ENCODE results near the gene HDAC1.
"Not testable (repeated sequence)": the region's sequence is repeated elsewhere in the genome, so short reads cannot be mapped to it uniquely, and the experiment has no call there.

Gene HDAC1

DNA sequence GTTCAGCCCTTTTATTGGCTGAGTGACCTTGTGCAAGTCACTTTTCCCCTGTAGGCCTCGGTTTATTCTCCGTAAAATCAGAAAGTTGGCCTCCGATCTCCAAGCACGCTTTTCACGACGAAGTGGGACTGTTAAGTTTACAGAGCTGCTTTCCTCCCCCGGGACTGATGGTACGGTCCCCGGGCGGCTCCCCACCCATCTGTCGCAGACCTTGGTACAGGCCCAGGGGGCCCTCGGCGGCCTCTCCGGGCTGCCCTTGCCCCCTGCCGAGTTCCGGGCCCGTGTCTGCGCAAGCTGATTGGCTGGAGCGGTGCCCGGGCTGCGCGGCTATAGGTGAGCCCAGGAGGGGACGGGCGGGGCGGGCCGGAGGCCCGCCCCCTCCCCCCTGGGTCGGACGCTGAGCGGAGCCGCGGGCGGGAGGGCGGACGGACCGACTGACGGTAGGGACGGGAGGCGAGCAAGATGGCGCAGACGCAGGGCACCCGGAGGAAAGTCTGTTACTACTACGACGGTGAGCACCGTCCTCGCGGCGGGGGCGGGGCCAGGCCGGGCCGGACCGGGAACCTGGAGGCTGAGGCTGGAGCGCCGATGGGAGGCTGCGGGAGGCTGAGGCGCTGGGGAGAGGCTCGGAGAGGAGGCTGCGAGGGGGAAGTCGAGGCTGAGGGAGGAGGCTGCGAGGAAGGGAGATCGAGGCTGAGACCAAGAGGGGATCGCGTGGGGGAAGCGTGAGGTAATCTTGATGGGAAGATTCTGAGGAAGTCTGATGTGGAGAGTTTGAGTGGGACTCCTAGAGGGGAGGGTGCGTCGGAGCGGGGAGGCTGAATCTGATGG lies at the start of gene HDAC1:
TSS of gene HDAC1 (plus strand) at position 376 of the 831 bp plus-strand sequence. CDS start at position 463, 87 bp downstream.
- peak; percentile 98 for DNase-seq

GRCh38 chr1:32242341-32242851 lies 49.5 kb upstream of the HDAC1 start:
- no peak for DNase-seq

GRCh38 chr1:32246888-32247273 lies 45.0 kb upstream of the HDAC1 start, which contains the start of gene FAM167B:
Gene FAM167B (plus strand): TSS chr1:32247222. CDS start chr1:32247422, 200 bp downstream.
- DNase-seq: no peak

GRCh38 chr1:32247452-32247851 lies 44.4 kb upstream of the HDAC1 start:
- DNase-seq: no peak

DNA sequence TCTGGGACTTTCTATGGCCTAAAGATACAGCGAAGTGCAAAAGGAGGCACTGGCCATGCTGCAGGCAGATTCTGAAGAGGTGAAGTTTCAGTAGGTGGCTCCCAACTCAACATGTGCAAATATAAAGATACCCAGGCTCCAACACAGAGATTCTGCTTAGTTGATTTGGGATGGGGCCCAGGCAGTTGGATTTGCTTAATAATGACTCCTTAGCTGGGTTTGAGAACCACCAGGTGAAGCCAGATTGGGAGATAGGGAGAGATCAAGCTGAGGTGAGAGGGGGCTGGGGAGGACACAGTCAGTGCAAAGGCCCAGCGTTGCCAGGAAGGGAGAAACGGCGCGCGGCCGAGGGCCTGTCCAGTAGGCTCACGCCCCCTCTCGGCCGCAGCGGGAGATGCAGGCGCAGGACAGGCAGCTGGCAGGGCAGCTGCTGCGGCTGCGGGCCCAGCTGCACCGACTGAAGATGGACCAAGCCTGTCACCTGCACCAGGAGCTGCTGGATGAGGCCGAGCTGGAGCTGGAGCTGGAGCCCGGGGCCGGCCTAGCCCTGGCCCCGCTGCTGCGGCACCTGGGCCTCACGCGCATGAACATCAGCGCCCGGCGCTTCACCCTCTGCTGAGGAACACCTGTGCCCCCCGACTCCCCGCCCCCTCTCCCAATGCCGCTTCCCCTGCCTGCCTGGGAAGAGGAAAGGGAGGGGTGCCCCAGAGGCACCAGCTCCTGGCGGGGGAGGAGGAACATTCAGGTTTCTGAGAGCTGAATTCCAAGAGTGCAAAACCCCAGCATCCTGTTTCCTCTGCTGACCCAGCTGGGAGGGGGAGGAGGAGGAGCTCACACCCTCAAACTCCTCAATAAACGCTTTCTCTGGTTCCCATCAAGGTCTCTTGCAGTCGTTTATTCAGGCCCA lies 43.6 kb upstream of the HDAC1 start:
- peak; percentile 90 for DNase-seq

DNA sequence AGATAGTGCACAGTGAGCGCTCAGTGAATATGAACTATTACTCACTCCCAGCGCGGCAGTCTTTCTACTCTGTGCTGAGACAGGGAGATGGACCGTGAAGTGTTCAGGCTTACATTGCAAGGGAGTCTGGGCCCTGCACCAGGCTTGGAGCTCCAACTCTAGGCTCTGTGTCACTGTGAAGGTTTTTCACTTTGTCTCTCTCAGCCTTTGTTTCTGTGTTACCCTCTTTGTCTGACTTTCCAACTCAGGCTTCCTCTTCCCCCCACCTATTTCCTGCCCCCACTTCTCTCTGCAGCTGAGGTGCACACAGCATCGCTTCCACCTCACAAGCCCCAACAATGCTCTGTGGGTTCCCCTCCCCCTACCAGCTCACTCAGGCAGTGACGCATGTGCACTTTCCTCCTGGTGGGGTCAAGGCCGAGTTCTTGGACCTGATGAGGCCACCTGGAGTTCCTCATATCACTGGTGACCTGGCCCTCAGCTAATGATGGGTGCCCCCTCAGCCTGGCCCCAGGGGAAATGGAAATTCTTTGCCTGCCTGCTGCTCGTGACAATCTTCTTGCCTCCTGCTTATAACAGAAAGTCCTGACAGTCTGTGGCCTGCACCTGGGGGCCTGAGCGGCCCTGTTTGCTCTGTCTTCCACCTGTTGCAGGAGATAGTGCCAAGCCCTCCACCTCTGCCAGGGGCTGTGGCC lies 41.9 kb upstream of the HDAC1 start:
- DNase-seq: peak; percentile 93

DNA sequence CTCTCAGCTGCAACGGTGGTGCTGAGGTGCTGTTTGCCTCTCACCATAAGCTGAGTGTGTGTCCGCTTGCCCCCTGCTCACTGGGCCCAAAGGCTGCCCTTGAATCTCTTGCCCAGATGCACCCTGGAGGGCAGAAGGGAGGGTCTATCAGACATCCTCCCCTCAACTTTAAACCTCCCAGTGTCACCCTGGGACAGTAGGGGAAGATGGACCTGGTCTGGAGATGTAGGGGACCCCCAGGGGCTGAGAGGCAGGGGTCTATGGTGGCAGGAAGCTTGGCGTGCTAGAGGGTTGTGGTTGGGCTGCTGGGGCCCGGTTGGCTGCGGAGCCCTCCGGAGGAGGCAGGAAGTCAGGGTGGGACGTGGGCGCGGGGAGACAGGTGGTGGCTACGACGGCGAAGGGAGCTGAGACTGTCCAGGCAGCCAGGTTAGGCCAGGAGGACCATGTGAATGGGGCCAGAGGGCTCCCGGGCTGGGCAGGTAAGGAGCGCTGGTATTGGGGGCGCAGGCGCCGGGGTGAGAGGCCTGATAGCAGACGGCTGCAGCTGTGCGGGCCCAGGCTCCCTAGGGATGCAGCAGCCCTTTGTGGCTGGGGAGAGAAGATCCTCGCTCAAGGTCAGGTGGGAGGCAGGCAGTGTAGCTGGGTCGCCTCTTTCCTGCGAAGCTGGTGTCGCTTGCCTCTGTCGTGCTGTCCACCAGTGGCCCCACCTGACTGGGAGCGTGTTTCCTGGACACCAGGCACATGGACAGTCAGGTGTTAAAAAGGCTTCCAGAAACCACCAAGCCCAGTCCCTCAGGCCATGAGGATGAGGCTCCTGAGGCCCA lies 40.8 kb upstream of the HDAC1 start, which contains the start of gene LCK:
TSS of gene LCK (plus strand) at position 373 of the 824 bp plus-strand sequence. CDS start 23,065 bp downstream, outside the sequence.
- DNase-seq: peak; percentile 83

DNA sequence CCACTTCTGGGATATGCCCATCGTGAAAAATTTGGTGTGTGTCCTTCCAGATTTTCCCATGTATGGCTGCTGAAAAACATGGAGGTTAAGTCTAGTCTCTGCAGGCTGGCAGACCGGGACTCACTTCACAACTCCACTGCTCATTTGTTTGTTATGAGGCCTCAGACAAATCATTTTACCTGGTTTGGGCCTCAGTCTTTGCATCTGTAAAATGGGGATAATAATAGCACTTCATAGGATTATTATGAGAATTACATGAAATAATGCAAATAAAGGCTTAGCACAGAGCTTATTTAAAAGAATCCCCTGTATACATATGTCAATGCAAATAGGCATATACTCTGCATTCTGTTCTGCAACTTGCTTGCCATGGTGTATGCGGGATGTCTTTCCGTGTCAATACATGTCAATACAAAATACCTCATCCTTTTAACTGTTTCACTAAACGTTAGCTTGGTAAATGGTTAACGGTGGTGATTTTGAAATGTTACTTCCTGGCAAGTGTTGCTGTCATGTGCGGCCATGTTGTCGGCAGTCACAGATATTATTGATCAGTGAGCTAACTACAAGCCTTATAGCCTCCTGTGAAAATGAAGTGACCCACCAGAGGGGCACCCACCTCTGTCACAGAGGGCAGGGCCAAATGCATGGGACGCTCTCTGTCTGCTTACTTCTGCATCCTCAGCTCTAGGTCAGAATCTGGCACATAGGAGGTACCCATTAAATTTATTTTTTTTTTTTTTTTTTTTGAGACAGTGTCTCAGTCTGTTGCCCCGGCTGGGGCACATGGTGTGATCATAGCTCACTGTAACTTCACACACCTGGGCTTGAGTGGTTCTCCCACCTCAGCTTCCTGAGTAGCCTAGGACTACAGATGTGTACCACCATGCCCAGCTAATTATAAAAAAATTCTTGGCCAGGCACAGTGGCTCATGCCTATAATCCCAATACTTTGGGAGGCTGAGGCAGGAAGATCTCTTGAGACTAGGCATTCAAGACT lies 36.5 kb upstream of the HDAC1 start:
- DNase-seq: peak; percentile 70

GRCh38 chr1:32256473-32257226 lies 35.2 kb upstream of the HDAC1 start:
- DNase-seq: no peak

GRCh38 chr1:32257227-32257508 lies 34.7 kb upstream of the HDAC1 start:
- no peak for DNase-seq

DNA sequence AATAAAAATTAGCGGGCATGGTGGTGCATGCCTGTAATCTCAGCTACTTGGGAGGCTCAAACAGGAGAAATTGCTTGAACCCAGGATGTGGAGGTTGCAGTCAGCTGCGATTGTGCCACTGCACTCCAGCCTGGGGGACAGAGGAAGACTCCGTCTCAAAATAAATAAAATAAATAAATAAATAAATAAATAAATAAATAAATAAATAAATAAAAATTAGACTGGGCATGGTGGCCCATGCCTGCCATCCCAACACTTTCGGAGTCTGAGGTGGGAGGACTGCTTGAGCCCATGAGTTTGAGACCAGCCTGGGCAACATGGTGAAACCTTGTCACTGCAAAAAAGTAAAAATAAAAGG lies 28.7 kb upstream of the HDAC1 start:
- not testable (repeated sequence) for DNase-seq

GRCh38 chr1:32263744-32264143 lies 28.1 kb upstream of the HDAC1 start:
- no peak for DNase-seq

GRCh38 chr1:32265846-32266245 lies 26.0 kb upstream of the HDAC1 start:
- no peak for DNase-seq

- no peak for DNase-seq
Observed at GRCh38 chr1:32266921-32267591, 24.8 kb upstream of the HDAC1 start.

DNA sequence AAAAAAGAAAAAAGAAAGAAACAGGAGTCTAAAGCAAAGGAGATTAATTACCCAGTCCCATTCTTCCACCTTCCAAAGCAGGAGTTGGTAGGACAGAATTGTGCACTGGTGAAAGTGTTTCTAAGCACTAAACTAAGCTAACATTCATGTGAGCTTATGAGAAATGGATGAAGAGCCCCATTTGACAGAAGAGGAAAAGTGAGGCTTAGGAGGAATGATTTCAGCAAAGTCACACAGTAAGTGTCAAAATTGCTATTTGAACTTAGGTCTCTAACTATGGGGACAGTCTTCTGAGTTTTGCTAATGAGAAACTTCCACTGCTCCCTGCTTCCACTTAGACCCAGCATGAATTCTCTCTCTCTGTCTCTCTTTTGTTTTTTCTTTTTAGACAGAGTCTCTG lies 22.1 kb upstream of the HDAC1 start:
- no peak for DNase-seq

DNA sequence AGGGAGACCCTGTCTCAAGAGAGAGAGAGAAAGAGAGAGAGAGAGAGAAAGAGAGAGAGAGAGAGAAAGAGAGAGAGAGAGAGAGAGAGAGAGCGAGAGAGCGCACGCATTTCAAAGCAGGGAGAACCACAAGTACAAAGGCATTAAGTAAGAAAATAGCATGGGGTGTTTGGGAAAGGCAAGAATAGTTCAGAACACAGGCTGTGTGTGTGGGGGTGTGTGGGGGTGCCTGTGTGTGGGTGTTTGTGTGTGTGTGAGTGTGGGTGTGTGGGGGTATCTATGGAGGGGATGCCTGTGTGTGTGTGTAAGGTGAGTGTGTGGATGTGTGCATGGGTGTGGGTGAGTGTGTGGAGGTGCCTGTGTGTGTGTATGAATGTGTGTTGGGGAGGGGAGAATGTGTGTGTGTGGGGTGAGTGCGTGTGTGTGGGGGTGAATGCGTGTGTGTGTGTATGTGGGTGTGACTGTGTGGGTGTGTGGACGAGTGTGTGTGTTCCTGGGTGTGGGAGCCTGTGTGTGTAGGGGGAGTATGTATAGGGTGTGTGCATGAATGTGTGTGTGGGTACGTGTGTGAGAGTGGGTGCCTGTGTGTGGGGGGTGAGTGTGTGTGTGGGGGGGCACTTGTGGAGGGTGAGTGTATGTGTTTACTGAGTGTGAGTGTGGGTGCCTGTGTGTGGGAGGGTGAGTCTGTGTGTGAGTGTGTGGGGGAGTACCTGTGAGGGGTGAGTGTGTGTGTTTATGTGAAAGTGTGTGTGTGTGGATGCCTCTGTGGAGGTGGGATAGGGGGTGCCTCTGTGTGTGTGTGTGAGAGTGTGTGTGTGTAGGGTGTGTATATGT lies 19.1 kb upstream of the HDAC1 start:
- no peak for DNase-seq

- DNase-seq: peak; percentile 82
Observed at GRCh38 chr1:32273391-32274208, 18.3 kb upstream of the HDAC1 start.

All from activated CD4-positive, alpha-beta T cell treated with anti-CD3 and anti-CD28 coated beads, Interleukin-2, amount 50 U/mL, for 16 hours (primary cell).